Lower lobe of right lung (tissue), 2 donors: Measurements from ENCODE around the gene DACT2. TPM values are rescaled to one million over a fixed set of nuclear protein-coding genes. Genes with fewer than 3 reads are reported as not detected.

Source experiments
- ATAC-seq, 2 donors: fragments of 200-7000 bp; cut with Tn5 transposase; one replicate each; pipeline ENCODE4 v1.9.1; 2020 to 2022; ENCODE audit warnings: mild to moderate bottlenecking in 2 of 2, moderate library complexity in 2 of 2
- DNase-seq: peaks from one replicate; pipeline ENCODE4 v3.0.0-alpha.2; 2020
- H3K27ac ChIP-seq: fragments of 200-600 bp; one replicate; pipeline ENCODE4 v1.8.0; 2022
- H3K27me3 ChIP-seq: fragments of 200-600 bp; one replicate; pipeline ENCODE4 v1.8.0; 2022; ENCODE audit warnings: low read depth
- H3K36me3 ChIP-seq: fragments of 200-600 bp; one replicate; pipeline ENCODE4 v1.8.0; 2022; ENCODE audit warnings: mild to moderate bottlenecking
- H3K4me1 ChIP-seq: fragments of 200-600 bp; one replicate; pipeline ENCODE4 v1.8.0; 2022
- H3K4me3 ChIP-seq: fragments of 200-600 bp; one replicate; pipeline ENCODE4 v1.8.0; 2022; ENCODE audit warnings: mild to moderate bottlenecking
- H3K9me3 ChIP-seq: fragments of 200-600 bp; one replicate; pipeline ENCODE4 v1.8.0; 2022
- intact Hi-C: fragments of 100-400 bp; cut with DNase I; formaldehyde crosslinking; loops from one replicate; pipeline ENCODE4 v1.11.0; 2022
- total RNA-seq: library from RNA; stranded (reverse); fragmentation: NEBNext Ultra II Directional; extraction: Animal tissue kit (Norgen Biotek cat#: 25700); gene quantifications from one replicate; pipeline ENCODE4 v1.2.1, GENCODE V29; 2021
- TF ChIP-seq, protein P1 (sequence below): fragments of 200-600 bp; IDR thresholded peaks from one replicate; pipeline ENCODE4 v1.8.0; 2022; ENCODE audit warnings: antibody characterized with exemption, mild to moderate bottlenecking
- donor health status: DM: no; HTN: yes; CAD: no; lungs with severe emphysema.

DACT2 gene
- total RNA-seq, 1 donor from 2014 or later: 2.4 TPM

DNA sequence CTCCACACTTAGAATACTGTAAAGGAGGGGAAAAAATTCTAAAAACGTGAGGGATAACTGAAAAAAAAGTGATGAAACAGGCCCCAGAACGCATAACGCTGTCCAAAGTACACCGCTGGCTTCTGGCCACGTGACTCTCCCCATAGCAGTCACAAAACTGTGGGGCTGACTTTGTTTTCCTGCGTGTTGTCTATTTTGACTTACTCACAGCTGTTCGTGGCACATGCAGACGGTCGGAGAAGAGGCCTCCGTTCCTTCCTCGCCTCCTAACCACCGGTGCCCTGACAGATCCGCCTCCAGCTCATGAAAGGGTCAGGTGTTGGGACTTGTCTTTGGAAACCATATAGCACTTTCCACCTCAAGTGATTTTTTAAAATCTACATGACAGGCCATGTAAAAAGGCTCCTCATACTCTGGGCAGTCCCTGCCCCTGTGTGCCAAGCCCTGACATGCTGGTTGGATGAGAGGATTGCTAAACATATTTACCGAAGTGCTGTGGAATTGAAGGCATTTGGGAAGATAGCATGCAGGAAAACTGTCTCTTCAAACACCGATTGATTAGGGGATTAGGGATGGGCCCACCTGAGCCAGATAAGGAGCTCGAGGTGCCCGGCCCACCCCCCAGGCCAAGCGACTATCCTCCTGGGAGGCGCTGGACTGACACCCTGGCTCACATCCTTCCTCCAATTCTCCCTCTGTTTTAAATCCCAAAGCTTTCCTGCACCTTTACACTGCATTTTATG, 54.8 kb downstream of the DACT2 start:
- TF ChIP-seq, protein P1, sequence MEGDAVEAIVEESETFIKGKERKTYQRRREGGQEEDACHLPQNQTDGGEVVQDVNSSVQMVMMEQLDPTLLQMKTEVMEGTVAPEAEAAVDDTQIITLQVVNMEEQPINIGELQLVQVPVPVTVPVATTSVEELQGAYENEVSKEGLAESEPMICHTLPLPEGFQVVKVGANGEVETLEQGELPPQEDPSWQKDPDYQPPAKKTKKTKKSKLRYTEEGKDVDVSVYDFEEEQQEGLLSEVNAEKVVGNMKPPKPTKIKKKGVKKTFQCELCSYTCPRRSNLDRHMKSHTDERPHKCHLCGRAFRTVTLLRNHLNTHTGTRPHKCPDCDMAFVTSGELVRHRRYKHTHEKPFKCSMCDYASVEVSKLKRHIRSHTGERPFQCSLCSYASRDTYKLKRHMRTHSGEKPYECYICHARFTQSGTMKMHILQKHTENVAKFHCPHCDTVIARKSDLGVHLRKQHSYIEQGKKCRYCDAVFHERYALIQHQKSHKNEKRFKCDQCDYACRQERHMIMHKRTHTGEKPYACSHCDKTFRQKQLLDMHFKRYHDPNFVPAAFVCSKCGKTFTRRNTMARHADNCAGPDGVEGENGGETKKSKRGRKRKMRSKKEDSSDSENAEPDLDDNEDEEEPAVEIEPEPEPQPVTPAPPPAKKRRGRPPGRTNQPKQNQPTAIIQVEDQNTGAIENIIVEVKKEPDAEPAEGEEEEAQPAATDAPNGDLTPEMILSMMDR: no peak
- no peak overlapping the region for H3K4me3 ChIP-seq
- DNase-seq (no peak), ATAC-seq (no peak)
- H3K4me1 ChIP-seq: peaks cover 13% of the 10 kb centered on the region
- no peak overlapping the region for H3K27ac ChIP-seq
- H3K9me3 ChIP-seq: no peaks in the 10 kb centered on the region
- intact Hi-C loops: no loop called here
- H3K27me3 ChIP-seq: no peaks in the 10 kb centered on the region
- no peaks in the 10 kb centered on the region for H3K36me3 ChIP-seq

DNA sequence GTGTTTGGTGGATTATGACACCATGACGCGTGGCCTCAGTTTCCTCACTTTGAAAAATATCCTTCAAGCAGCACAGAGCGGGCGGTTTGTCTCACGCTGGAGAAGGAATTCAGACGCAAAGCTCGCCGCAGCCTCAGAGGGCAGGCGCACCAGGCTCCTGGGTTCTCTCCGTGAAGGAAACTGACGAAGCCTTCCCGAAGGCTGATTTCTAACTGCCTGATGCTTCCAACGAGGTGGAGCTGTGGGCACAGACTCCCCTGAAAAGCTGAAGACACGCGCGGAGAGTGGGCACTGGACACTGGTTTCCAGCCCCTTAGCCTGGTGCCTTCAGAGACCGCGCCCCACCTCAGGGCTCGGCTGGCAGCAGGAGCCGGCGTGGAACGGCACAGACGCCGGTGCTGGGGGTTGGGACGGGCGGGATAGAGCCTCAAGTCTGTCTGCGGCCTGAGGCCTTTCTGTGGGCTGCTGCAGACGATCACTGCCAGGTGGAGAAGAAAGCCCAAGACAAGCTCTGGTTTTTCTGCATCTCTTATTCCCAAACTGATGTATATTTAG, 56.1 kb downstream of the DACT2 start:
- Histone ChIP-seq H3K4me1 (peaks cover 13% of the 10 kb centered on the region), H3K27me3 (no peaks in the 10 kb centered on the region), H3K36me3 (no peaks in the 10 kb centered on the region), H3K9me3 (no peaks in the 10 kb centered on the region), H3K27ac (no peak overlapping the region), H3K4me3 (no peak overlapping the region)
- no peak for ATAC-seq
- TF ChIP-seq, protein P1: no peak
- no peak for DNase-seq
- intact Hi-C loops: no loop called here

DNA sequence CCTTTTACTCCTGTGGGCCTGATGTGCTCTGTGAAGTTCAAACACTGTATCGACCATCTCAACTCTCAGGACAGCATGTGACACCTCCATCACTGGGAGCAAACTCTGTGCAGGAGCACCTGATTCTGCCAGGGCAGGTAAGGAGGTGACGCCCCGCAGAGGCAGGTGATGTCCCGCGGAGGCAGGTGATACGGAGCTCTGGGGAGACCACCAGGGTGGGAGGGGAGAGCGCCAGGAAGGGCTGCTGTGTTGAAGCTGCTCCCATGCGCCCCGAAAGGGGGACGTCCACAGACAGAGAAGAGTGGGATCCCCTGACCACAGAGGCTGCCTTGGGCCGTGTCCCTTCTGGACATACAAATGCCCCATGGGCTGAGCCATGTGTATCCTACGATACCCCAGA, 58.3 kb downstream of the DACT2 start:
- peaks cover 13% of the 10 kb centered on the region for H3K4me1 ChIP-seq
- intact Hi-C loops: no loop called here
- no peak overlapping the region for H3K27ac ChIP-seq
- no peaks in the 10 kb centered on the region for H3K9me3 ChIP-seq
- TF ChIP-seq, protein P1: no peak
- no peaks in the 10 kb centered on the region for H3K36me3 ChIP-seq
- H3K27me3 ChIP-seq: no peaks in the 10 kb centered on the region
- no peak overlapping the region for H3K4me3 ChIP-seq
- DNase-seq (no peak), ATAC-seq (no peak)

DNA sequence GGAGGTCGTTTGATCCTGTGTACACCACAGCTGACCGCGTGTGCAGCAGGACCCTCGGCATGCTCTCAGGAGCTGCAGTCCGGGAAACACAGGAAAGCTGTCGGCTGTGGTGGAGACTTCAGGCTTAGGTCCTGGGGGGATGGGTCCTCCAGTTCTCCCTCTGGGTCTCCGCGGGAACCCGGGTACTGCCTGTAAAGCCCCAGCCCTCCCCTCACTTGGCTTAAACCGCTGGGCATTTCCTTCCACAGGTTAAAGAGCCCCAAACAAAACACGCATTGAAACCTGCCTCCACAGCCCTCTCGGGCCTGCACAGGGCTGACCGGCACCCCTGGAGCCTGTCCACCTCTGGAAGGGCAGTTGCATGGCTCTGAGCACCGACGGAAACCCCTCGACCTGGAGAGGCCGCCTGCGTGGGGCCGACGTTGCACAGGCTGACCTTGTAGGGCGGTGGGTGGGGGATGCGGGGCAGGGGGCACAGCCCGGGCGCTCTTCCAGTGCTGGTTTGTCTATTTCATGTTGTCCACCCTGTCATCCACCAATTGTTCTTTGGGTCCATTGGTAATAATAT, 59.1 kb downstream of the DACT2 start:
- Histone ChIP-seq H3K9me3 (no peaks in the 10 kb centered on the region), H3K4me3 (no peak overlapping the region), H3K4me1 (peaks cover 13% of the 10 kb centered on the region), H3K27me3 (no peaks in the 10 kb centered on the region), H3K36me3 (no peaks in the 10 kb centered on the region), H3K27ac (no peak overlapping the region)
- no peak for DNase-seq
- TF ChIP-seq, protein P1: no peak
- no peak for ATAC-seq
- intact Hi-C loops: no loop called here

DNA sequence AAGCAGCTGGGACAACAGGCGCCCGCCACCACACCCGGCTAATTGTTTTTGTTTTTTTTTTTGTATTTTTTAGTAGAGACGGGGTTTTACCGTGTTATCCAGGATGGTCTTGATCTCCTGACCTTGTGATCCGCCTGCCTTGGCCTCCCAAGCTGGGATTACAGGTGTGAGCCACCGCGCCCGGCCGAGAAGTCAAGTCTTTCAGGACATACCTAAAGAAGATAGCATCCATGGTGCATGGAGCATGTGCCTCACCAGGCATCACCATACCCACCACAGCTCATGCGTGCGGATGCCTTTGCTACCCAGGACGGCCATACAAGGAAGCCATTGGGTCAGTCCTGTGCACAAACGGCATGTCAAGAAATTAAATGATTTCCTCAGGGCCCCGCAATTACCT, 60.8 kb downstream of the DACT2 start:
- Histone ChIP-seq H3K27ac (no peak overlapping the region), H3K36me3 (no peaks in the 10 kb centered on the region), H3K9me3 (no peaks in the 10 kb centered on the region), H3K27me3 (no peaks in the 10 kb centered on the region), H3K4me3 (no peak overlapping the region), H3K4me1 (peaks cover 13% of the 10 kb centered on the region)
- no peak for DNase-seq
- TF ChIP-seq, protein P1: no peak
- intact Hi-C loops: no loop called here
- no peak for ATAC-seq
